ENCODE results near the gene KLHL24. TPM values are rescaled to one million over a fixed set of nuclear protein-coding genes. Genes with fewer than 3 reads are reported as not detected.
"Not testable (repeated sequence)": the region's sequence is repeated elsewhere in the genome, so short reads cannot be mapped to it uniquely, and the experiment has no call there.

The KLHL24 gene
- total and polyA plus RNA-seq, 12 donors = 4.9 to 150 (median 50.6) TPM

DNA sequence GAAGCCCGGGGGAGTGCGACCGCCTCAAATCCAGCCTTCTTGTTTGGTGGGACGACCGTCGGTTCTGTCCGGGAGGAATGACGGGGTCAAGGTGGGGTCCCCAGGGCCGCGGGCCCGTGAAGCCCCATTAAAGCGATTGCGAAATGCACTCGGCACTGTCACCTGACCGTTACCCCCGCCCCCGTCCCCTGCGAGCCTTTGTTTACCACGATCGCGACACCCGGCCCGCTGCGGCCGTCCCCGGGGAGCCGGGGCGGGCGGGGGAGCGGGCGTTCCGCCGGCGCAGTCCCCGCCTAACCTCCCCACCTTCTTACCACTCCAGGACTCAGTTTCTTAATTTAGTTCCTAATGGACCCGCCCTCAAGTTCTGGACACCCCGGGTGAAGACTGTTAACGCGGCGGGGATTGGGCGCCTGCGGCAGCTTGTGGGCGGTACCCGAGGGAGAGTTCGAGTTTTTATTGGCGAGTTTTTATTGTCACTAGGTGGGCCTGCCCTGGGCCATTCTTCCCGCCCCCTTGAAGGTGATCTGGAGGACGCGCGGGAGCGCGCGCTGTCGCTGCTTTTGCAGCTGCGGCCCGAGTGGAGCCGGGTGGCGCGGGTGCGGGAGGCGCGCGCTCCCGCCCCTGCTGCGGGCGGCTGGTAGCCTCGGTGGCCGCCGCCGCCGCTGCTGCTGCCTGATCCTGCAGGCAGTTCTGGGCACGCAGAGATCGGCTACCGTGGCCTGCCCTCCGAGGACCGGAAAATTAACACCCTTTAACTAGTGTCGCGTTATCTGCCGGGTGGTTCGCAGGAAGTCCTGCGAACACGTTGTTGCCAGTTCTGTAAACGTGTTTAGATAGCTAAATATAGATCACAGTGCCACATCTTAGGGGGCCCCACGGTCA is 1.0 kb downstream of the KLHL24 start:
- Histone ChIP-seq H3K9me3 (replicated peaks in 1 of 3) (no peaks in the 10 kb centered on the region), H3K4me1 (replicated peaks in 1 of 2) (peaks cover 17 to 29% of the 10 kb centered on the region in 2 donors), H3K27ac (peak overlapping the region; percentile 96 to 100 (median 98)), H3K4me3 (peak overlapping the region; percentile 75 to 100 (median 92)), H3K36me3 (replicated peaks in 1 of 2) (peaks cover 0 to 4% of the 10 kb centered on the region in 2 donors), H3K27me3 (no peaks in the 10 kb centered on the region)
- TF ChIP-seq, protein P1, sequence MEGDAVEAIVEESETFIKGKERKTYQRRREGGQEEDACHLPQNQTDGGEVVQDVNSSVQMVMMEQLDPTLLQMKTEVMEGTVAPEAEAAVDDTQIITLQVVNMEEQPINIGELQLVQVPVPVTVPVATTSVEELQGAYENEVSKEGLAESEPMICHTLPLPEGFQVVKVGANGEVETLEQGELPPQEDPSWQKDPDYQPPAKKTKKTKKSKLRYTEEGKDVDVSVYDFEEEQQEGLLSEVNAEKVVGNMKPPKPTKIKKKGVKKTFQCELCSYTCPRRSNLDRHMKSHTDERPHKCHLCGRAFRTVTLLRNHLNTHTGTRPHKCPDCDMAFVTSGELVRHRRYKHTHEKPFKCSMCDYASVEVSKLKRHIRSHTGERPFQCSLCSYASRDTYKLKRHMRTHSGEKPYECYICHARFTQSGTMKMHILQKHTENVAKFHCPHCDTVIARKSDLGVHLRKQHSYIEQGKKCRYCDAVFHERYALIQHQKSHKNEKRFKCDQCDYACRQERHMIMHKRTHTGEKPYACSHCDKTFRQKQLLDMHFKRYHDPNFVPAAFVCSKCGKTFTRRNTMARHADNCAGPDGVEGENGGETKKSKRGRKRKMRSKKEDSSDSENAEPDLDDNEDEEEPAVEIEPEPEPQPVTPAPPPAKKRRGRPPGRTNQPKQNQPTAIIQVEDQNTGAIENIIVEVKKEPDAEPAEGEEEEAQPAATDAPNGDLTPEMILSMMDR (IDR thresholded peaks at IDR 0.05) = no peak
- TF ChIP-seq POLR2A (IDR thresholded peaks at IDR 0.05) = peak; percentile 20 to 83
- DNase-seq = peak; percentile 95 to 98 (median 96)
- WGBS, 4 donors = 0% methylated on average over 36 to 84 of the region's 84 CpGs
- intact Hi-C loops (cut with DNase I) = no loop called here

- no peak for DNase-seq
- WGBS, 4 donors = 17 to 34% (median 22%) methylated on average over 6 of the region's 6 CpGs
- H3K9me3 ChIP-seq (replicated peaks in 1 of 3) = no peaks in the 10 kb centered on the region
- H3K36me3 ChIP-seq (replicated peaks in 1 of 2) = peaks cover 0 to 4% of the 10 kb centered on the region in 2 donors
- peak overlapping the region; percentile 96 to 100 (median 98) for H3K27ac ChIP-seq
- peak overlapping the region in 3 of 4 donors; percentile 90 to 100 (median 94) for H3K4me3 ChIP-seq
- H3K4me1 ChIP-seq (replicated peaks in 1 of 2) = peaks cover 17 to 35% of the 10 kb centered on the region in 2 donors
- TF ChIP-seq POLR2A (IDR thresholded peaks at IDR 0.05) = no peak
- TF ChIP-seq, protein P1 (IDR thresholded peaks at IDR 0.05) = no peak
- intact Hi-C loops (cut with DNase I) = no loop called here
- no peaks in the 10 kb centered on the region for H3K27me3 ChIP-seq
These were observed 1.7 kb downstream of the KLHL24 start for GRCh38 chr3:183637106-183637486.

DNA sequence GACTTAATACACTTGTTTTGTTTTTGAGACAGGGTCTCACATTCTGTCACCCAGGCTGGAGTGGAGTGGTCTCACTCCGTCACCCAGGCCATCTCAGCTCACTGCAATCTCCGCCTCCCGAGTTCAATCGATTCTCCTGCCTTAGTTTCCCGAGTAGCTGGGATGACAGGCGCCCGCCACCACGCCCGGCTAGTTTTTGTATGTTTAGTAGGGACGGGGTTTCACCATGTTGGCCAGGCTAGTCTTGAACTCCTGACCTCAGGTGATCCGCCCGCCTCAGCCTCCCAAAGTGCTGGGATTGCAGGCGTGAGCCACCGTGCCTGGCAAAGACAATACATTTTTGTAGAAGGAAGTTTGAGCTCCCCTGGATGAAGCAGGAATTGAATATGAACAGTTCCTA is 2.2 kb downstream of the KLHL24 start:
- WGBS, 4 donors = 81 to 95% (median 91%) methylated on average over 10 to 14 of the region's 14 CpGs
- Histone ChIP-seq H3K4me3 (peak overlapping the region in 1 of 4 donors; percentile 90), H3K27ac (peak overlapping the region in 1 of 5 donors; percentile 98), H3K4me1 (replicated peaks in 1 of 2) (peaks cover 17 to 39% of the 10 kb centered on the region in 2 donors)
- H3K36me3 ChIP-seq (replicated peaks in 1 of 2); H3K27me3 ChIP-seq; DNase-seq; H3K9me3 ChIP-seq (replicated peaks in 1 of 3); intact Hi-C loops (cut with DNase I): not testable (repeated sequence)

DNA sequence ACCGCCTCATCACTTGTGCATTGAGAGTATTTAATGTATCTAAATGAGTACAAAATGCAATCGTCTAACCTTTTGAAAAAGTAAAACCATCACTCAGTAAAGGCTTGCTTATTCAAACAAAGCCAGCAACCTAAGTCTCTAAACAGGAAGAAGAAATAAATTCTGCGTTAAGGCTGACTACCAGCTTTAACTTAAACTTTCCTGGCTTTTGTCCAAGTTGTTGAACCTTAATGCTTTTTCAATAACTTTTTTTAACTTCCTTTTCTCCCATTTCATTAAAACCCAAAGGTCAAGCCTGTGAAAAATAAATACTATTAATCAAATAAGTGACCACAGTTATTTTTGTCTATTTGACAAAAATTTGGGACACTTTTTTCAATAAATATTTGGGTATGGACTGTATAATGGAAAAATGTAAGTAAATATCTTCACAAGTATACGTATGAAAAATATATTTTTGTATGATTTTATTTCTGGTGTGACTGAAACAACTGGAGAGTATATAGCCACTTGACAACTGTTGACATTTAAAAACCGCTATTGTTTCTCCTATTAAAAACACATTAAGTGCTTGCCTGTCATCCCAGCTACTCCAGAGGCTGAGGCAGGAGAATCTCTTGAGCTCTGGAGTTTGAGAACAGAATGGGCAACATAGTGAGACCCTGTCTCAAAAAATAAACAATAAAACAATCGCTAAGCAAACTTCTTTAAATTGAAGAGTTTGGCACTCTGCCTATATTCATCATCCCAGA is 2.9 kb downstream of the KLHL24 start:
- H3K4me3 ChIP-seq = no peak overlapping the region
- no peak for TF ChIP-seq POLR2A (IDR thresholded peaks at IDR 0.05)
- H3K27me3 ChIP-seq = no peaks in the 10 kb centered on the region
- peak overlapping the region in 1 of 5 donors; percentile 98 for H3K27ac ChIP-seq
- H3K36me3 ChIP-seq (replicated peaks in 1 of 2) = peaks cover 0 to 4% of the 10 kb centered on the region in 2 donors
- DNase-seq = no peak
- 68 to 75% (median 73%) methylated on average over 6 of the region's 6 CpGs for WGBS, 4 donors
- H3K4me1 ChIP-seq (replicated peaks in 1 of 2) = peaks cover 17 to 39% of the 10 kb centered on the region in 2 donors
- H3K9me3 ChIP-seq (replicated peaks in 1 of 3) = no peaks in the 10 kb centered on the region
- intact Hi-C loops (cut with DNase I) = no loop called here

DNA sequence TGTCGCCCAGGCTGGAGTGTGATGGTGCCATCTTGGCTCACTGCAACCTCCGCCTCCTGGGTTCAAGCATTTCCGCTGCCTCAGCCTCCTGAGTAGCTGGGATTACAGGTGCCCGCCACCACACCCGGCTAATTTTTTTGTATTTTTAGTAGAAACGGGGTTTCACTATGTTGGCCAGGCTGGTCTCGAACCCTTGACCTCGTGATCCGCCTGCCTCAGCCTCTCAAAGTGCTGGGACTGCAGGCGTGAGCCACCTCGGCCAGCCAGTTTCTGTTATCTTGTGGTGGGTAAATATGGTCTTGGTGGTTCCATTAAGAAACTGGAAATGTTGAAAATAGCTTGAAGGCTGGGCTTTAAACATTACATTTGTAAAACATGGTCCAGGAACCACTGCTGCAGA is 5.2 kb downstream of the KLHL24 start:
- H3K9me3 ChIP-seq (replicated peaks in 1 of 3); H3K4me3 ChIP-seq; H3K36me3 ChIP-seq (replicated peaks in 1 of 2); H3K27me3 ChIP-seq; H3K27ac ChIP-seq; DNase-seq; intact Hi-C loops (cut with DNase I): not testable (repeated sequence)
- 88 to 98% (median 96%) methylated on average over 10 to 11 of the region's 11 CpGs for WGBS, 4 donors
- peaks cover 17 to 36% of the 10 kb centered on the region in 2 donors for H3K4me1 ChIP-seq (replicated peaks in 1 of 2)
